ENCODE measurements around the gene DMXL1.

The DMXL1 gene, protein sequence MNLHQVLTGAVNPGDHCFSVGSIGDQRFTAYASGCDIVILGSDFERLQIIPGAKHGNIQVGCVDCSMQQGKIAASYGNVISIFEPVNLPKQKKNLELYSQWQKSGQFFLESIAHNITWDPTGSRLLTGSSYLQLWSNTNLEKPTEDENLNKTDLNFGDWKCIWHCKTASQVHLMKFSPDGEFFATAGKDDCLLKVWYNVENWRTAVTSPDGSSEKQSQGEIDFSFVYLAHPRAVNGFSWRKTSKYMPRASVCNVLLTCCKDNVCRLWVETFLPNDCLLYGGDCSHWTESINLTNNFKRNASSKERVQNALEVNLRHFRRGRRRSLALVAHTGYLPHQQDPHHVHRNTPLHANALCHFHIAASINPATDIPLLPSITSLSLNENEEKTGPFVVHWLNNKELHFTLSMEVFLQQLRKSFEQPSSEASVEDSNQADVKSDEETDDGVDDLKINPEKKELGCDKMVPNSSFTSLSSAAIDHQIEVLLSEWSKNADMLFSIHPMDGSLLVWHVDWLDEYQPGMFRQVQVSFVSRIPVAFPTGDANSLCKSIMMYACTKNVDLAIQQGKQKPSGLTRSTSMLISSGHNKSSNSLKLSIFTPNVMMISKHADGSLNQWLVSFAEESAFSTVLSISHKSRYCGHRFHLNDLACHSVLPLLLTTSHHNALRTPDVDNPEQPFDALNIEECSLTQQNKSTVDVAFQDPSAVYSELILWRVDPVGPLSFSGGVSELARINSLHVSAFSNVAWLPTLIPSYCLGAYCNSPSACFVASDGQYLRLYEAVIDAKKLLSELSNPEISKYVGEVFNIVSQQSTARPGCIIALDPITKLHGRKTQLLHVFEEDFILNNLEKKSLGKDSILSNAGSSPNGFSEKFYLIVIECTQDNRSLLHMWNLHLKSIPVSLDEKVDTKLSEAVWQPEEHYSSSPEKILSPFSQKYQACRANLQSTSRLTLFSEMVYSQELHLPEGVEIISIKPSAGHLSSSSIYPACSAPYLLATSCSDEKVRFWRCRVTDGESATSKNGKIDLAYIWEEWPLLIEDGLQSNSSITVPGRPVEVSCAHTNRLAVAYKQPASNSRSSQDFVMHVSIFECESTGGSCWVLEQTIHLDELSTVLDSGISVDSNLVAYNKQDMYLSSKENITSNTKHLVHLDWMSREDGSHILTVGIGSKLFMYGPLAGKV (N-terminal part only)

DNA sequence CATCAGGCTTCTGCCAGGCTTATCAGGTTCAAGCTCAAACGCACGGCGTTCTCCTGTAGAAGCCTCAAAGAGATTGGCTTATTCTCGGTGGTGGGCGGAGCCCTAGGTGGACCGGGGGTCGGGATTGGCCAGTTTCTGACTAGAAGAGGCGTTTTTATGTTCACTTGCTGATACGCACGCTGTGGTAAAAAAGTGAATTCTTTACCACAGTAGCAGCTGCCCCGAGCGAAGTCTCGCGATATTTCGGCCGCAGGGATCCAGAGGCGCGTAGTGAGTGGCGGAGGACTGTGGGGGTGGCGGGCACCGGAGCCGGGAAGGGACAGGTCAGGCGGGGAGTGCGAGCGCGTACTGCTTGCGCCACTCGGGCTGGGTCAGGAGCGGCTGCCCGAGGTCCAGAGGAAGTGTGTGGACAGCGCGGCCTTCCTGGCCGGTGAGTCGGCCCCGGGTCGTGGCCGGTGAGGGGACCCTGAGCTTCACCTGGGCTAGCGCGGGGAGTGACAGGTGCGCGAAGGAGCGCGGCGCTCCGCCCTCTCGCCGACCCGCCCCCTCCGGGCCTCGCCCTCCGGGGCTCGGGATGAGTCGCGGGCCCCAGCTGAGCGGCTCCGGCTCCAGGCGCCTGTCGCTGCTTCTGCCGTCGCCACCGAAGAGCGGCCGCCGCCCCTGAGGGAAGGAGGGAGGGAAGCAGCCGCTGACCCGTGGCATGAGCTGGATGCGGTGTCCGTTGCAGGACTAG lies at the start of gene DMXL1:
DMXL1 (plus strand) TSS at position 260 of the 733 bp plus-strand sequence. CDS start 483 bp downstream, outside the sequence.
- peak; percentile 97 for DNase-seq (ENCODE audit: low read depth)

DNA sequence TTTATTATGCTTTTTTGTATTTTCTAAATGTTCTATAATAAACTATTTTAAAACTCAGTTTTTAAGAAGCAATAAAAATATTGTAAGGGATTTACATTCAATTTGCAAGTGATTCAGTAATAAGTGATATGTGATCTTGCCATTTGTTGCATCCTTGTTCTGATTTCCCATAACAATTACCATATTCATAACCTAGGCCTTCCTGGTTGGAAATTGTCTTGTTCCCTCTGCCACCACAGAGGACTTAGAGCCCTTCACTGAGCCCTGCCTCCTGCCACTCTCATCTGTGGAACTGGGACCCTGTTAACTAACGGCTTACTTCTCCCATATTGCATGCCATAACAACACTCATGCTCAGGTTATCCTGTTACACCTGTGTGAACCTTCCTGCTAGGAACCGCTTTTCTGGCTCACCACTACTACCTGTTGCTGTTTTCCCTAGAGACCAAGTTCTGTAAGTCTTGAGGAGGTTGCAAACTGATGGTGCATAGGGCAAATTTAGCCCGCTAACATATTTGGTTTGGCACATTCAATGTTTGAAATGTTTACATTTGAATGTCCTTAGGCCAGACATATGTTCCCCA lies 49.6 kb upstream of the DMXL1 start:
- no peak for DNase-seq (ENCODE audit: low read depth)

DNA sequence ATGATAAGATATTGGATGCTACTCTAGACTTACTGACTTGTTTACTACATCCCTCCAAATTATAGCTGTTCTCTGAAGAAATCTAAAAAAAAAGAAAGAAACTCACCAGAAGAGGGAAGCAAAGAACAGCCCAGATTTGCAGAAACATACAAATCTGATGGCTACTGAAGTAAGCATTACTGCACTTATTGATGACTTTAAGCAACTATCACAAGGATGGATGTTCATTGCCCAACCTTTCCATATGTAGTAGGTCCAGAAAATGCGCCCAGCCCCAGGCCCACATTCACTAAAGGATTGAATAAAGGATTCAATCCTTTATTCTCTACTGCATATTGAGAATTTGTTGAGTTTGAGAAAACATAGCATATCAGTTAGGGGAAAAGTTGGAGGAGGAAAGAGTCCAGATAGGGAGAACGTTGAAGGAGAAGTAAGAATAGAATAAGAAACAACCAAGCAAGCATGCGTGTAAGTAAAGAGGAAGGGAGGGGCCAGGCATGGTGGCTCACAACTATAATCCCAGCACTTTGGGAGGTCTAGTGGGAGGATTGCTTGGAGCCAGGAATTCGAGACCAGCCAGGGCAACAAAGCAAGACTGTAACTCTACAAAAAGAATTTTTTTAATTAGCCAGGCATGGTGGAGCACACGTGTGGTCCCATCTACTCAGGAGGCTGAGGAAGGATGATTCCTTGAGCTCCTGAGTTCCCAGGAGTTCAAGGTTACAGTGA lies 48.7 kb upstream of the DMXL1 start:
- no peak for DNase-seq (ENCODE audit: low read depth)

DNA sequence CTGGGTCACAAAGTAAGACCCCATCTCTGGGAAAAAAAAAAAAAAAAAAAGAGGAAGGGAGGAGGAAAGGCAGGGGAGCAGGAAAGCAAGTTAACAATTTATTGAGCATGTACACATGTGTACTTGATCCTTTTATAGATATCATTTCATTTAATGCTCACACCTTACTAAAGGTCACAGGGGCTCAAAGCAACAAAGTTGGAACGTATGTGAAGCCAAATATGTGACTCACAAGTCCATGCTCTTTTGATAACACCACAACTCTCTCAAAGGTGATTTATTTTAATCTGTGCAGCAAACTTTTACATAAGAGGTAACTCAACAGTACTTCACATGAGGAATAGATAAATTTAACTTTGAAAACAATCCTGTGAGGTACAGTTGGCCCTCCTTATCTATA lies 48.1 kb upstream of the DMXL1 start:
- DNase-seq (ENCODE audit: low read depth) = no peak

DNA sequence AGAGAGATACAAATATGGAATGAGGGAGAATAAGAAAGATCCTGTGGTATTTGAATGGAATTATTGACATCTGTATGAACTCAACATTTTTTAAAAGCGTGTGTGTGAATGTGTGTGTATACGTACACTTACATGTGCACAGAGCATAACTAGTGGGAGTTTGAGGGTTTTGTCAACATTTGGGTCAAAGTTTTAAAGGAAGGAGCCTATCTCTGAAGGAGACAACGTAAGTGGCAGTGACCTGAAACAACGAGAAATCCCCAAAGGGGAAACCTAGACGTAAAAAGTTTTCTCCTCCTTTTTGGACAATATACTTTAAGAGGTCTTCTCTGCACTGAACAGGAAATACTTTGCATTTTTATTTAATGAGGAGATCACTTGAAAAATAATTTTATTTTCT lies 42.3 kb upstream of the DMXL1 start:
- no peak for DNase-seq (ENCODE audit: low read depth)

DNA sequence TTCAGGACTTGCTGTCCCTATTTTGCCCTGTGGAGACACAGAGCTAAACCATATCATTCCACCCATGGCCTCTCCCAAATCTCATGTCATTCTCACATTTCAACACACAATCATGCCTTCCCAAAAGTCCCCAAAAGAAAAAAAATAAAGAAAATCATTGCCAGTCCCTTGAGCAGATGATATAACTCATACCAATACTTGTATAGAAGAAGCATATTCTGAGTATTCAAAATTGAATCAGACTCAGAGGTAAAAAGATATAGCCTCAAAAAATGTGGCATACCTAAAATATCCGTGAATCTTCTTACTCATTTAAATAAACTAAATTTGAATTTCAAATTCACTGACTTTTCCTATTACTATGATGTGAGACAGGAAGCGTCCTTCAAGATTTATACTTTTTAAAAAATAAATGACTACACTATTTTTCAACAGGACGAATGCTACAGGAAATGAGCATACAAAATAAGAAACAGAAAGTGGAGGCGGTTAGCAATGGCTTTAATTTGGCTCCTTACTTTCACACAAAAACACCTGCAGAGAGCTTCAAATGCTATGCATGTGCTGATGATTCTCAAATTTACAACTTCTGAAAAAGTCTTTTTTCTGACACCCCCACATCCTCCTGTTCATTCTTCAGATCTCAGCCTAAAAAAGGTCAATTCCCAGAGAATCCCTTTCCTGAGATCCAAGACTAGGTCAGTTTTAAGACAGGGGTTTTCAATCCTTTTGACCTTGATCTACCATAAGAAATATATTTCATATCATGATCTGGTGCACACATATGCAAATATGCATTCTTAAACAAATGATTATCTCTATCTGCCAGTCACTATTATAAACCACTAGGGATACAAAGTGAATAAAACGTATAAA lies 39.6 kb upstream of the DMXL1 start:
- no peak for DNase-seq (ENCODE audit: low read depth)

DNA sequence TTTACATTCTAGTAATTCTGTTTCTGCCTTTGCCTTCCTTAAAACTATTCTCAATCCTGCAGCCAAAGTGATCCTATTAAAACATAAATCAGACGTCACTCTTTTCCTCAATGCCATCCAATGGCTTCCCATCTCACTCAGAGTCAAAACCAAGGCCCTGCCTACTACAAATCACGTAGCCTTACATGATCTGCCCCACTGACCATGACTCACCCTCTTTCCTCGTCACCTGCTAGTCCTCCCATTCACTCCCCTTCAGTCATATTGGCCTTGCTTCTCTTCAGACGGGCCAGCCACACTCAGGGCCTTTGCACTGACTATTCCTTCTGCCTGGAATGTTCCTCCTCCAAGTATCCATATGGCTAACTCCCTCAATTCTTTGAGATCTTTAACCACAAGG lies 39.0 kb upstream of the DMXL1 start:
- peak; percentile 9 for DNase-seq (ENCODE audit: low read depth)

DNA sequence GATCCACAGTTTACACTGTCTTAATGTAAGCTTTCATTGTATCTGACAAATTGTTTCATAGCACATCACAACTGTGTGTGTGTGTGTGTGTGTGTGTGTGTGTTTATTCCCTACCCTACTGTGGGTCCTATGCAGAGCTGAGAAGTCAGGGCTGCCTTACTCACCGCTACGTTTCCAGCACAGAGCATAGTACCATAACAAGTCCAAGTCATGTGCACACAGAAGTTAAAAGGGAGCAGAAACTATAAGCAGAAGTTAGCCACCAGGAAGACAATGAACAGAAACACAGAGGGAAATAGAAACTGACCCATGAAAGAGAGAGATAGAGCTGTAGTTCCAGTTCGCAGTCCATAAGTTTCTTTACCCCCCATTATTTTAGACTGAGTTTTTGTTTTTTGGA lies 38.2 kb upstream of the DMXL1 start:
- DNase-seq (ENCODE audit: low read depth) = no peak

DNA sequence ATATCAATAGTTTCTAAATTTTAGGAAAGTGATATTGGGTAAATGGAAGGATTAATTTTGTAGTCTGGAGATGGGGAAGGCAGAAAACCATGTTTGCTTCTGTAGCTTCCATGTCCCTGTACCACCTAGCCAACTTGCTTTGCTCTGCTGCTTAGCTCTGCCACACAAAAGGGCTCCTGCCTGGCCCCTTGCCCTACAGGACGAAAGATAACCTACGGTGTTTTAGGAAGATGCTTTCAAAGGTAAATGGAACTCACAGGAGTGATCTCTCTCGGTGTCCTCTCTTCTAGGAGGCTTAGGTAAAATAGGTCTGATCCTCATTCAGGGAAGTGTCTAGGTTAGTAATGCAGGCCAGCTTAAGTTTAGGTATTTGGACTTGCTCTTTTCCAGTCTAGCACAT lies 37.8 kb upstream of the DMXL1 start:
- no peak for DNase-seq (ENCODE audit: low read depth)

DNA sequence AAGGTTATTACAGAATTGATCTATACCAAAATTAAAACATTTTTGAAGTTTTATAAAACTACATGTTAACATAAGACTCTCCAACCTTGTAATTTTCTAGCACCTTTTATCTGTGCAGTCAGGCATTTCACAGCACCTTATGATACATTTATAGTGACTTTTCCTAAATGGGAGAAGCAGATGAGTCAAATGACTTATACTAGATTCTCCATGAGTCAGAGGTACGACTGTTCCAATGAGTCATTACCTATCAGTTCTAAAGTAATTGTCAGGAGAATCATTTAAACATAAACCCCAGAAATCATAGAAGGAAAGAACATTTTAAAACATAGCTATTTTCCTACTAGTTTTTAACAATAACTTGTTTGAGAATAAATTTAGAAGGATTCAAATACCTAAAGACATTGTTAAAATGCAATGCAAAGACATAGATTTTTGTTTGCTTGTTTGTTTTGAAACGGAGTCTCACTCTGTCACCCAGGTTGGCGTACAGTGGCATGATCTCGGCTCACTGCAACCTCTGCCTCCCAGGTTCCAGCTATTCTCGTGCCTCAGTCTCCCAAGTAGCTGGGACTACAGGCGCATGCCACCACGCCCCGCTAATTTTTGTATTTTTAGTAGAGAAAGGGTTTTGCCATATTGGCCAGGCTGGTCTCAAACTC lies 34.7 kb upstream of the DMXL1 start:
- no peak for DNase-seq (ENCODE audit: low read depth)

DNA sequence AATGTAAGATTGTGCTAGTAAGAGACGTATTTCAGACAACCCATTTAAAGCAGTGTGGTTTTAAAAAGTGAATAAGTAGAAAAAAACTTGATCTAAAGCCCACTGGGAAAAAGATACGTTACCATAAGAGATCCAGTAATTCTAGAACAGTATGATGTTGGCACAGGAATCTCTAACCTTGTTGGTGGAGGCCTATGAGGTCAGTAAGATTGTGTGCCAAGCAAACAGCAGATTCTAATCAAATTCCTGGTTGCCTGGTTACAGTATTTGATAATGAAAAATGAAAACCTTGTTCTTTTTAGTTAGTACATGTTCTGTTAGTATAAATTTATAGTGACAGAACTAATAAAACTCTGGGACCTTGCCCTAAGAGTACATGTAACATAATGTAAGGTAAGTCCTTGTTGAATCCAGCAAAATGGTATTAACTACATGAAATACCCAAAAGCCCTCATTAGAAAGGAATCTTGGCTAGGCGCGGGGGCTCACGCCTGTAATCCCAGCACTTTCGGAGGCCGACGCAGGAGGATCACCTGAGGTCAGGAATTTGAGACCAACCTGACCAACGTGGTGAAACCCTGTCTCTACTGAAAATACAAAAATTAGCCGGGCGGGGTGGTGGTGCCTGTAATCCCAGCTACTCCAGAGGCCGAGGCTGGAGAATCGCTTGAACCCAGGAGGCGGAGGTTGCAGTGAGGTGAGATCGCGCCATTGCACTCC lies 33.2 kb upstream of the DMXL1 start:
- no peak for DNase-seq (ENCODE audit: low read depth)

DNA sequence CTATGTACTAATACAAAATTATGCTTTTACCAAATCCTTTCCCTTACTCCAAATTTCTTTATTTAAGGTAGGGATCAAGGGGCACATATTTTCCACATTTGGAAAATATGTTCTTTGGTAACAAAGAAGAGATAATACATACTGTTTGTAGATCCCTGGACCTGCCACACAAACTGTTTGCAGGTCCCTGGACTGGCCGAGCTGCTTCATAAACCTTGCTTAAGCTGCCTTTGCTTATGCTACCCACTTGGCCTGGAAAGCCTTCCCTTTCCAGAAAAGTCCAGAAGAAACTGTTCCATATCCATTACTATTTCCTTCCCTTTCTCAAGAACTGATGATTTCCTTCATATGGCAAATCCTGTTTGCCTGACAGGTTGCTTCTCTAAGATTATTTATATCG lies 22.6 kb upstream of the DMXL1 start:
- DNase-seq (ENCODE audit: low read depth) = no peak

DNA sequence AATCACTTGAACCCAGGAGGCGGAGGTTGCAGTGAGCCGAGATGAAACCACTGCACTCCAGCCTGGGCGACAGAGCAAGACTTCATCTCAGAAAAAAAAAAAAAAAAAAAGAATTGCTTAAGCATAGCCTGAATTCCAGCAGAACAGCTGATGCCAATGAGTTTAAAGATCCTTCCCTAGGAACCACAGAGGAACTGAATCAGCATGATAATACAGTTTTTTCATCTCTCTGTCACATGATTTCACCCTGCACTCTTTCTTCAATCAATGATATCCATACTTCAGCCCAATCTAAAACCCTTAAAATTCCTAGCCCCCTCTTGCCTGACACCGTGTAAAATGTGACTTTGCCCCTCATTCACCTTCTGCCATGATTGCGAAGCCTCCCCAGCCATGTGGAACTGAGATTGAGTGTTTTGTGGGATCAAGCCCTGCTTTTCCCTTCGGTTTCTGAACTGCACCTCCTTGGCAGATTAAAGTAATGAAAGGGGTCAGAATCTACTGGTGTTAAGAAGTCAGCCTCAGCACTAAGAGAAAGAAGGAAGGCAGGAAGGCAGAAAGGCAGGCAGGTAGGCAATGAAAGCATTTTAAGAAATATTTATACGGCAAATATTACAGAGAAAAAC lies 20.9 kb upstream of the DMXL1 start:
- no peak for DNase-seq (ENCODE audit: low read depth)

DNA sequence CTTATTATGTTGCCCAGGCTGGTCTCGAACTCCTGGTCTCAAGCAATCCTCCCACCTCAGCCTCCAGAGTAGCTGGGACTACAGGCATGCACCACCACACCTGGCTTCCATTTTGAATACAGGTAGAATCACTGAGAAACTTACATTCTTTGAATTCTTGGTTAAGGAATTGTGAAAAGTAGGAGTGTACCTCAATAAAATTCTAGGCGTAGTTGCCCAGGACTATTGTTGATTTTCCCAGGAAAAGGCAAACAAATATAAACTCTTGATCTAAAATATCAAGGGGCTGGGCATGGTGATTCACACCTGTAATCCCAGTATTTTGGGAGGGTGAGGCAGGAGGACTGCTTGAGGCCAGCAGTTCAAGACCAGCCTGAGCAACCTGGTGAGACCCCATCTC lies 16.8 kb upstream of the DMXL1 start:
- no peak for DNase-seq (ENCODE audit: low read depth)

DNA sequence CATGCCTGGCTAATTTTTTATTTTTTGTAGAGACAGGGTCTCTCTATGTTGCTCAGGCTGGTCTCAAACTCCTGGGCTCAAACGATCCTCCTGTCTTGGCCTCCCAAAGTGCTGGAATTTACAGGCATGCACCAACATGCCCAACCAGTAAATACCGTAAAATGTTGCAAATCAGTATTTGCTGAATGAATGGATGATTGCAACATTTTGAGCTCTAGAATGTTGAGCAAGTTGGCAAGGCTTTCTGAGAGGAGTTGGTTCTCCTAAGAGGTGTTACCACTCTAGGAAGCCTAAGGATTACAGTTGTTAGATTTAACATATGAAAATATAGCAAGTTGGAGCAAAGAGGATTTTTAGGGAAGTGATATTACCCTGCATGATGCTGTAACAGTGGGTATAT lies 15.6 kb upstream of the DMXL1 start:
- no peak for DNase-seq (ENCODE audit: low read depth)

DNA sequence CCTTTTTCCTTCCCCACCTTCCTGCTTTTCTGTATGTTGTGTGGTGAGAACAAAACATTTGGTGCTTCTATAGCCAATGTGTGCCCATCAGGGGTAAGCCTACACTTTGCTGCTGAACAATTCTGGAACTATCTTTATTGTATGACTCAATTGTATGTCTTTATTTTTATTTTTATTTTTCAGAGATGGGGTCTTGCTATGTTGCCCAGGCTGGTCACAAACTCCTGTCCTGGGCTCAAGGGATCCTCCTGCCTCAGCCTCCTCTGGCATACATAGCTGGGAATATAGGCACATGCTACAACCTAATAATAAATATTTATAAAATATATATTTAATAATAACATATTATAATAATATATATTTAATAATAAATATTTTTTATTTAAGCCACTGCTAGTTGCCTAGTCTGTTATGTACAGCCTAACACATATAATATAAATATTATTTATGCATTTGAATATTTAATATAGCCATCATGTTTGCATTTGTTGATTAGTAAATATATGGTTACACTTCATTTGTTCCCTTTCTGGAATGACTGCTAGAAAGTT lies 11.8 kb upstream of the DMXL1 start:
- no peak for DNase-seq (ENCODE audit: low read depth)

DNA sequence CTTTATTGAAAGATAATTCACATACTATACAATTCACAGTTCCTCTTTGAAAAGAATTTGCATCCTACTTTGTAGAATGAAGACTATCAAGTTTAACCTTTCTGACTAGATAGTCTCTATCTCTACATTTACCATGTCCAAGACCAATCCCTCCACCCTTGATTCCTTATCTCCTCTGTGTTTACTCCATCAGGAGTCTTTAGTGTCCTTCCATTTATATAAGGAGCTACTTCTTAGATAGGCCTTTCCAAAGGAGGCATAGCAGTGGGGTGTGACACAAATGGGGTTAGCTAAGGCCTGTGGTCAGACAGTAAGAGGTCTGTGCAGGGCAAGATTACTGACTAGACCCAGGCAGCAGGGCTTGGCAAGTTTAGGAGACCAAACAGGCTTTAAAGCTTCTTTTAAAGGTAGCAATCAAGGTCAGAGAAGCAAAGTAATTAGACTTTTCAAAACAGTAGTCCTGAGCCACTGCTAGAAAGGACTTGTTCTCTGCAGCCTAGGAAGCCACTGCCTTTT lies 11.1 kb upstream of the DMXL1 start:
- DNase-seq (ENCODE audit: low read depth) = no peak
